Islet of Langerhans (tissue), 1 donor: ENCODE data around the gene SLC16A3.
"Not testable (repeated sequence)": the region's sequence is repeated elsewhere in the genome, so short reads cannot be mapped to it uniquely, and the experiment has no call there.

ENCODE experiments used
- FAIRE-seq: peaks from one replicate; lab custom pipeline; 2011; peaks lifted over from hg19 to GRCh38; lab: Jason Lieb, UNC

The SLC16A3 gene

DNA sequence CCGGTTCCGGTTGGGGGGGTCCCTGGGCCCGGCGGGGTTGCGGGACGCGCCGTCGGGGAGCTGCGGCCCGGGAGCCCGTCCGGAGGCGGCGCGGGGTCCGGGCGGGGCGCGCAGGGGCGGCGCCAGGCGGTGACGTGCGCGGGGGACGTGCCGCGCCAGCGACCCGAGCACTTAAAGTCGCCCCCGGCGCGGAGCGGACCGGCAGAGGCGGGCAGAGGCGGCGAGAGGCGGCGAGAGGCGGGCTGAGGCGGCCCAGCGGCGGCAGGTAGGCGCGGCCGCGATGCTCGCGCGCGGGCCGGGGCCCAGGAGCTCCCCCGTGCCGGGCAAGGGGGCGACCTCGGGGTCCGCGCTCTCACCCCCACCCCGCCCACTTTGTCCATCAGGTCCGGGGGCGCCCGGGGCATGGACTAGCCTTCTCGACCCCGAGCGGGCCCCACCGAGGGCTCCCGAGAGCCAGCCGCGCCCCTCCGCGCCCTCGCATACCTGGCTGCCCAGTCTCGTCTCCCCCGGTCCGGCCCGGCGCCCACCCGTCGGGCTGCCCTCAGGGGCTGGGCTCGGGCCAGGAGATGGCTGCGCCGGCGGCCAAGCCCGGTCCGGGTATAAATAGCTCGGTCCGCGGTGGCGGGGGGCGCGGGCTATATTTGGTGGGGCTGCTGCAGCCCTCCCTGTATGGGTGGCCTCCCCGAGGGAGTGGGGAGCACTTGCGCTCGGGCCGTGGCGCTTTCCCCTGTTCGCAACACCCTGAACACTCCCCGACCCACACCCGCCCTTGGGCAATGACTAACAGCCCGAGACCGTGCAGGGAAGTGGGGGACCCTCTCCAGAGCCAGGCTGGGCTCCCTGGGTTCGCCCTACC lies at the start of gene SLC16A3:
Gene SLC16A3, plus strand, starts transcription at position 201 of the 856 bp plus-strand sequence. CDS start 6,967 bp downstream, outside the sequence.
- no peak for FAIRE-seq

DNA sequence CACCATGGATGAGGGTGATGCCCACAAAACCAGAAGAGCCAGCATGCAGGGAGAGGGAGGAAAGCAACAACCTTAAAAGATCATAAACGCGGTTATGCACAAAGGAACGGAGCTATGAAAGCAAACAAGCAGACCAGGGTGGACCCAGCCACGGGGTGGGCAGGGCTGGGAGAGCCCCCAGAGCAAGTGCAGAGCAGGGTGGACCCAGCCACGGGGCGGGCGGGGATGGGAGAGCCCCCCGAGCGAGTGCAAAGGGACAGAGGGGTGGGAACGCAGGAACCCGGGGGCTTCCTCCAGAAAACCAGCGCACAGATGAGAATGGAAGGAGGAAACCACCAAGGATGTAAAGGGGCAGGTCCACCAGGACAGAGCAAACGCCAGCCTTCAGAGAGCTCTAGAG lies 49.4 kb upstream of the SLC16A3 start:
- FAIRE-seq: no peak

DNA sequence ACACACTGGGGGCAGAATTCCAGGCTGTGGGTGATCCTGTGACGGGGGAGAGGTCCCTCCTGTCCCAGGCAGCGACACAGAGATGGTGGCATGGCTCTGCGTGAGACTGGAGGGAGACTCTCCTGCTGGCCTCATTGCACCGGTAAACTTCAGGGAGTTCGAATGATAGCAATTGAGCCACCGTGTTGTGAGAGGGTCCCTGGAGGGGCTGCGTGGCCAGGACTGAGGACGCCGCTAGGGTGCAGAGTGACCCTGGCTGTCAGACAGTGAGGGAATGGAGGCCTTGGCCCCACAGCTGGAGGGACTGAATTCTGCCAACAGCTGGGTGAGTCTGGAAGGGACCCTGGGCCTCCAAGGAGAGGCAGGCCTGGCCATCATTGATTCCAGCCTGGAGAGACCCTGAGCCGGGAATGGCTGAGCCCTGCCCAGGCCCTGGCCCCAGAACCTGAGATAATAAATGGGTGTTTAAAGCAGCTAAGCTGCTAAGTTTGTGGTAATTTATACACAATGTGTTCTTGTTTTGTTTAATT lies 48.8 kb upstream of the SLC16A3 start:
- no peak for FAIRE-seq

GRCh38 chr17:82180776-82181528 lies 47.9 kb upstream of the SLC16A3 start:
- no peak for FAIRE-seq

DNA sequence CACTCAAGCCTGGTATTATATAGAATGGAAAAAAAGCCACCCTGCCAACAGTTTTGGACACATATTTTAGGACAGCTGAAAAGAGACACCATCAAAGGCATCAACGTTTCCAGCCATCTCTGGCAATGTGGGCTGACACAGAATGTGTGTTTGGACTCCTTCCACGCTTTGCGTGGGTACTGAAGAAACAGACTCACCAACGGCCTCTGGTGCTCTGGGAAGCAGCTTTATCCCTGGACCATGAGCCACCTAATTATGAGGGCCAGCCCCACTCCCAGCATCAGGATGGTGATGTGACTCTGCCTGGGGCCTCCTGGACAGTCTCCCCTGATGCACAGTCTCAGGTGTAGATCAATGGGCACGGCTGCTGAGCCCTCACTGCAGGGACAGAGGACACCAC lies 44.1 kb upstream of the SLC16A3 start:
- no peak for FAIRE-seq

DNA sequence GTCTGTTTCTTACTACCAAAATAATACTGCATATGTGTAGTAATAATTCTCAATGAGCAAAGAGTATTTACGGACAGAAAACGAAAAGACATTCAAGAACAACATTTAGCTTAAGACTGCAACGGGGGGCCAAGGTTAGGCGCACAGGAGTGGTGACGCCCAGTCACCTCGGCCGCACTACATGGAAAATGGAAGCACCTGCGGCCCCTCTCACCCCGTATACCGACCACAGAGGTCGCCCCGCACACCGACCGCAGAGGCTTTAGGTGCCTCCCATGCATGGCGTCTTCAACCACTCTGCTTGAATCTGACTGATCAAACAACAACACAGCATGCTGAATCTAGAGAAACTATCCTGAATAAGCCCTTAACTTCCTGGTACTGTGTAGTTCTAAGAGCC lies 42.6 kb upstream of the SLC16A3 start:
- FAIRE-seq: no peak

- FAIRE-seq: no peak
Observed at GRCh38 chr17:82187500-82187899, 41.3 kb upstream of the SLC16A3 start.

GRCh38 chr17:82188001-82188961 lies 40.6 kb upstream of the SLC16A3 start:
- FAIRE-seq: no peak

GRCh38 chr17:82193050-82193449 lies 35.8 kb upstream of the SLC16A3 start:
- not testable (repeated sequence) for FAIRE-seq

DNA sequence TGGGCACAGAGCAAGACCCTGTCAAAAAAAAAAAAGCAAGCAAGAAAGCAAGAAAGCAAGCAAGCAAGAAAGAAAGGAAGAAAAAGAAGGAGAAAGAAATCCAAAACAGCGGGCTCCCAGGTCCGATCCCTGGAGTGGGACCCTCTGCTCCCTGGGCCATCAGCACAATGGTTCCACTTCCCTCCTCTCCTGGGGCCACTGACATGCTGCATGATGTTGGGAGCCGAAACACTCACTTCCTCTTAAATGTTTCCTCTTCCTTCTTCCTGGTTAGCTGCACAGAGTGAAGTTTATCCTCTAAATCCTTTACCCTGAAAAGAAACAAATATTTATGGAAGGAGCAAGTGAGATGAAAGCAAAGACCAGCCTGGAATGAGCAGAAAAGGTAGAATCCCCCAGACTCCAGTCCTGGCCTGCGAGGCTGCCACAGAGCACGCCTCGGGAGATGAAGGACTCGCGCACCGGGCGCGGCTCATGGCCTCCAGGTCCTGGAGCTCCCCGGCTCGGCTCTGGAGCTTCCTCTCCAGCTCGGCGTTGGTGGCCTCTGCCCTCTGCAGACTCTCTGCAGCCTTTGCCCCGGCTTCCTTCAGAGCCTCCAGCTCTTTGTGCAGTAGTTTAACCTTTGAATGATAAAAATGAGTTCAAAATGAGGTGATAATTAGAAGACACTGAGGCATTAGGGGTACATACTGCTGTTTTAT lies 35.2 kb upstream of the SLC16A3 start:
- peak; percentile 100 for FAIRE-seq

- FAIRE-seq: no peak
Observed at GRCh38 chr17:82194765-82195164, 34.1 kb upstream of the SLC16A3 start.

DNA sequence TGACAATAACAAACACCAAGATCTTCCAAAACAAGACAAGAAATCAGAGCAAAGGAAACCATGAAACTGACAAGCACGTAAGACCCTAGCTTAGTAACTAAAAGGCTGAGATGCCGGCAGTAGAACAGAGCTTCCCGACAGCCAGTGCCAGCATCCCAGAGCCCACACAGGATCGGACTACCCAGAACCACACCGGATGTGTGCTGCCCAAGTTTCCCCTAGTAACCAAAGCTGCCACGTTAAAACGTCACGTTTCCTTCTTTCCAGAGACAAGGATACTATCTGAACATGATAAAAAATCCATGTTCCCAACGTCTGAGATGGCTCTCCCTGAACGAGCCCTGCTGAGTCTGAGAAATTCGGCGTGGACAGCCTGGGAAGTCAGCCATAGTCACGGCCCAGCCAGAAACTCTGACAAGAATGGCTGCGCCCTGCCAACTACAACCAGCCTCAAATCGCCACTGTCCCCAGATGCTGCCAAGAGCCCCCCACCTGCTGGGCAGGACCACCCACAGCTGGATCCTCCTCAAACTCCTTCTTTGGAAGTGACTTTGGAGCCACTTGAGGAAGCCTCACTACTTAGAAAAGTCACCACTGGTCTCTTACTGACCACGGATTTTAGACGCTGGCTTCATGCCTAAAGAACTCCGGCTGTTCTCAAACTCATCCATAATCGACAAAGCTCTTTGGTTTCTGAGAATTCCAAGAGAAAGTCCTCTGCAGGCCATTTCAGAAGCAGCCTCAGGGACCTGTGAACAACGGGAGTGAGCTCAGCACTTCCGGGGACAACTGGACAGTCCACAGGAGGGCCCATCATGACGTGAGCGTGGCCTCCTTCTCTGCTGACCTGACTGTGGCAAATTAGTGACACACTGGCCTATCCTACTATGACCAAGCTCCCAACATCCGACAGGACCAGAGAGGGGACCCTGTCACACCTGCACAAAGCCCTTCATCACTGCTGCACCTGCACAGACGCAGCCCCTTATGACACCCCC lies 32.9 kb upstream of the SLC16A3 start:
- no peak for FAIRE-seq

- no peak for FAIRE-seq
Observed at GRCh38 chr17:82198092-82198491, 30.8 kb upstream of the SLC16A3 start.

- FAIRE-seq: no peak
Observed at GRCh38 chr17:82199496-82199895, 29.3 kb upstream of the SLC16A3 start.

- no peak for FAIRE-seq
Observed at GRCh38 chr17:82200135-82200534, 28.7 kb upstream of the SLC16A3 start.

GRCh38 chr17:82200743-82201497 lies 27.9 kb upstream of the SLC16A3 start:
- FAIRE-seq: no peak

GRCh38 chr17:82201498-82201910 lies 27.3 kb upstream of the SLC16A3 start:
- FAIRE-seq: no peak

DNA sequence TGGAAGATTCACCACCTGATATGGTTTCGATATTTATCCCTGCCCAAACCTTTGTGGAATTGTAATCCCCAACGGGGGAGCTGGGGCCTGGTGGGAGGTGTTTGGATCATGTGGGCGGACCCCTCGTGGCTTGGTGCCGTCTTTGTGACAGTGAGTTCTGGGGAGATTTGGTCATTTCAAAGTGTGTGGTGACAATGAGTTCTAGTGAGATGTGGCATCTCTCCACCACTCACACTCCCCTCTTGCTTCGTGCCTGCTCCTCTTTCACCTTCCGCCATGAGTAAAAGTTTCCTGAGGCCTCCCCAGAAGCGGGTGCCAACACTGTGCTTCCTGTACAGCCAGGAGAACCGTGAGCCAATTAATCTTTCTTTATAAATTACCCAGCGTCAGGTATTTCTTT lies 25.9 kb upstream of the SLC16A3 start:
- FAIRE-seq: no peak

DNA sequence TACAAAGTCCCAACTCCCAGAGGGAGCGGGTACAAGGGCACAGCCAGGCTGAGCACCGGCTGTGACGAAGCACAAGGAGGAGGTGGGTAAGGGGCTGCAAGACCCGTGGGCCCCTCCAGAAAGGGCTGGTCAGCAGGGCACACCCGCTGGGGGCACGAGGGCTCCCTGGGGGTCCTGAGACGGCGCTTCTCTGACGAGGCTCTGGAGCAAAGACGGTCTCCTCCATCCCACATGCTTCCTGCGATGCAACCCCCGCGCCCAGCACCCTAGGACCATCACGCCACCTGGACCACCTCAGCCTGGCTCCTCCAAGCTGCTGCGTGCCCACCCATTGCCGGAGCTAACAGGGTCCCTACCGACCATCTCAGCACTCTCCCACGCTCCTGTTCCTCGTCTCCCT lies 24.9 kb upstream of the SLC16A3 start:
- no peak for FAIRE-seq
